DMS79 treated with DMSO at 0.1 percent for 48 hours (cell line): ENCODE results near the gene APBB2.

Experiments
- DNase-seq: peaks from one replicate; lab custom pipeline; 2025; lab: John Stamatoyannopoulos, UW

Gene APBB2

DNA sequence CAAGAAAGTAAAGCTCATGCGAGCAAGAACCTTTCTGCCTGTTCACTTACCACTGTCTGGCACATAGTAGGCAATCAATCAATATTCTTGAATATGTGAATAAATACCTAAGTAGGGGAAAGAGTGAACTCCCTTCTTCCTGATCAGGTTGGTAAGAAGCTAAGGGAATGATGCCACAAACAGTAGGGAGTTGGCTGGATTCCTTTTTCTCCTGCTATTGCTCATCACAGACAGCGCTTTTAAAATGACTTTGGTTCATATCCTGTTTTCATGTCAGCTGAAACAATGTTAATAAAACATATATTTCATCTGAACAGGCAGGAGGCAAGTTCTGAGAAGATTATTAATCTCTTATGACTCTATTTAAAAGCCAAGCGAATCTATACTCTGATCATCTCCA, 365.4 kb downstream of the APBB2 start:
- no peak for DNase-seq

DNA sequence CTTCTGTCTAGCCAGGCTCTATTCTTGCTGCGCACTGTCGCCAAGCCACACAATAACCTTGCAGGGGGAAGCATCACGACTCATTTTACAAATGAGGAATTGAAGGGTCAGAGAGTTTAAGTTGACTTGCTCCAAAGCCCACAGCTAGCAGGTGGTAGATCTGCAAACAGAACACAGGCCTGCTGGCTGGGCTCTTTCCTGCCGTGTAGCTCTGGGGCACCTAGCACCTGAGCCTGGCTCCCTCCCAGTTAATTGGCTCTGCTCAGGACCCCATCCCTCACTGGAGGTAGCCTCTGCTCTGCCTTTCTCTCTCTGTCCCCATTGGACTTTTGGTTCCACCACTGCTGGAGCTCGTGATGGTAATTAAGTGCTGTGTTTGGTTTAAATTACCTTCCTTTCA, 366.1 kb downstream of the APBB2 start:
- DNase-seq = no peak

DNA sequence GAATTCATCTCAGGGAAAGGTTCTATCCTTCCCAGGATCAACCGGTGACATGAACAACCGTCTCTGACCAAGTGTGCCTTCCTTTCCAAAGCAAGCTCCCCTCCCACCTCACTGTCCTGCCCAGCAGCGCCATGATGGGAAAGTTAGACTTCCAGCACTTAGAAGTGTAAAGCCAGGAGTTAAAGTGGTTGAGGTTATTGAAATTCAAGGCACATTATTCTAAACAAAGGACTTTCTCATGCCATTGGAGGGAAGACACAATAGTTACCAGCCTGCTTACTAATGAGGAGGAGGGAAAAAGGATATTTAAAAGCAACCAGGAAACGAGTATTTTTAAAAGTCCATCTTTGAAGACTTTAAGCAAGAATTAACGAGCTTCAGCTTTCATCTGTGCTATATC, 367.8 kb downstream of the APBB2 start:
- DNase-seq = no peak

DNA sequence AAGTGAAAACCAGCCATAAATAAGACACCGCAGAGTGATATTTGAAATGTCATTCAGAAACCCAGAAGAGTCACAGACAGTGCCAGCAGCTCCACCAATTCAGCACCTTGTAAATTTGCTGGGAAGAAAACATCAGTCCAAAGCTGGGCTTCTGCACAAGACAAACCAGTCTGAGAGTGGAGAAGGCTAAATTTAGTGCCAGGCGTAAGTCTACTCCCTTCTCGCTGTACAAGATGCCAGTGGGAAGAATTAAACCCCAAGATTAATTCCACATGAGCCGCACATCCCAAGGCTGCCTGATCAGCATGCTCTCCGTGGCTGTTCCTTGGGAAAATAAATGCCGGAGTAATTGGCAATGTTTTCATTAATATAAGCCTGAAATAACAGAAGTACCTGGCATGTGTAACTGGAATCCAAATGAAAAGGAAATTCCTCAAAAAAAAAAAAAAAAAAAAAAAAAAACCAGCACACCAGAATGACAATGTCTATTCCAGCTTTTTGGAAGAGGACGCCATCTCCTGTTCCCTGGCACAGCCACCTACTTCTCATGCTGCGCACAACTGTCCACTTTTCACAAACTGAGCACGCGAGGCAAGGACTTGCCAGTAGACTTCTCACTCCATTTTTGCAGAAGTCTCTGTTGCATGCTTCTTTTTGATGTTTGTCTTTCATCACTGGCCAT, 369.0 kb downstream of the APBB2 start:
- DNase-seq = no peak

DNA sequence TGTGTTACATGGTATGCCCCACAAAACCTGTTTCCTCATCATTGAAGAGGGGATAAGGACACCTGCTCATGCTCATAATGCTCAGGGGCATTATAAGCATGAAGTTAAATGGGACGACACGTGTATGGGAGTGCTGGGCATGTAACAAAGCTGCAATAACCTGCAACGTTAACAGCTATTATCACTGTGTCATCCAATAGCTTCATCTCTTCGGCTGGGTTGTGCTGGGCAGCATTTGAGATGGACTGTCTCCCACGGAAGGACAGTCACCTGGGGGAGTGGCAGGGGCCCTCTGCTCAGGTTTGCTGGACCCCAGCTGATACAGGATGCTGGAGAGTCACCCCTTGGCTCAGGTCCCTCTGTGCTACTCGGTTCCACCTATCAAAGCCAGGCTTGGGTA, 370.1 kb downstream of the APBB2 start:
- DNase-seq = no peak

DNA sequence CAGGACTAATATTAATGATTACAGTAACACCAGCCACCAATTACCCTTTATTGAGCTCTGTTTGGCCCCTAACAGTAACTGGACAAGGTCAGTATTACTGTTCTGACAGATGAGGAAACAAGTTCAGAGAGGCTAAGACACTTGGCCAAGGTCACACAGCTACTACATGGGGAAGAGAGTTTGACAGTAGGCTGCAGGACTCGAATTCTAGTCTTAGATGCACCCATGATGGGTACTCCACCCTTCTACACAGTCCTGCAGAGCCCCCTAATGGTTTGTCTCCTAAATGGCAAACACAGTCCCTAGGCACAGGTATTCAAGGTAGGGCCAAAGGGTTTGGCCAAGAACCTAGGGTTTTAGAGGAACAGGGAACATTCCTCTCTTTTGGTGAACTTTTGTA, 370.6 kb downstream of the APBB2 start:
- no peak for DNase-seq

DNA sequence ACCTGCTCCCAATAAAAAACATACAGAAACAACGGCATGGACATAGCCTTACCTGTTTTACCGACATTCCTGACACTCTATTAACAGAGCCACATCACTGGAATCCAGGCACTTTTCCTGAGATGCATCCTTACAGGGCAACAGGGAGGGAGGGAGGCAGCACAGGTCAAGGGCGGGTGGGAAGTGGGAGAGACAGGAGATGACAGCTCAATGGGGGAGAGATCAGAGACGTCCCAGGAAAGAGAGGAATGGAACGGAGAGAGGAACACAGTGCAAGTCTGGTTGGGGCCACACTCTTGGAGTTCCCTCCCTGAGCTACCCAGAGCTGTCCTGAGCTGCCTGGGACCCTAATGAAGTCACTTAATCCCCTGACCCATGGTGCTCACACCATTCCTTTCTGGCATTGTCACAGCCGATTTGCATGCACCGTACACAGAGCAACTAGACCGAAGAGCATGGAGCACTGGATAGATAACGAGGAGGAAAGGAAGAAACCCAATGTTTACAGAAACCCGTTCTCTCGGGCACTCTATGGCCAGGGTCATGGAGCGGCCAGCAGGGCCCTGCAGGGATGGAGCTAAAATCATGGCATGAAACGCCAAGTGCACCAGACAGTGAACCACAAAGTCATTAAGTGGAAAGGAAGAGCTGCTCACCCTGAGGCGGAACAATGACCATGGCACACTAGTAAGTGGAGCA, 371.5 kb downstream of the APBB2 start:
- peak; percentile 38 for DNase-seq

DNA sequence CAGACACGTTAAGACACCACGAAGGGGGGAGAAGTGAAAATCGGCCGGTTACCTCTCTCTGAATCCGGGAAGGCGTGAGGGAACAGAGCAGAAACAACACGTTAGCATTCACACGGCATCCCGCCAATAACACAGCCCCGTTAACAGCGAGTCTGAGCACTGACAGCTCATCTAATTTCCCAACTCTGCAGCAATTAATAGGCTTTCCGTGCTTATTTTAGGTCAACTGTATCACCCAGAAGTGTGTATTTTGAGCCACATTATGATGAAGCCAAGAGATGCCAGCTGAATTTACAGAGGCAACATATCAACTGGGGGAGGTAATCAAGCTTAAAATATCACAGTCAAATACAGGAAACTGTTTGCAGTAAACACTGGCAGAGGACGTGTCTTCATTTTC, 372.0 kb downstream of the APBB2 start:
- peak; percentile 4 for DNase-seq

DNA sequence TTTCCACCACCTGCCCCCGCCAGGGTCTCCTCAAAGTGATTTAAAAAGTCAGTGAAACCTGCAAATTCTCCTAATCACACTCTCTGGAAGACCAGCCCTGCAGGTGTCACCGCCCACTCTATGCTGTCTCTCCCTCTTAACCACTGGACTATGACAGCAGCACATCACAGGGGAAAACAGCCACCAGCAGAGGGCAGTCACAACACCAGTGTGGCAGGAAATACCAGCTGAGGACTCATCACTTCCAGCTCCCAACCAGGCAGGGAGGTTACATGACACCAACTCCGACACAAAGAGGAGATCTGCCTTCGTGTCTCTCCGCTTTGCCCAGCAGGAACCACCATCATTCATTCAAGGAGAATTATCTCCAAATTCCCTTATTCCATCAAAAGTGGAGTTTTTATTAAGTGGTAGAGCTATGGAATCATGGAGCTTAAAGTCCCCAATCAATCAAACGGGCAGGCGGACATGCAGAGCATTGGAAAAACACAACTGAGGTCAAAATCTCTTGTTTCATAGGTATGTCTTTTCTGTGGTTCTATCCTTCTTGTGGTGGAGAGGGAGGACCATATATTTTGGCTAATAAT, 373.3 kb downstream of the APBB2 start:
- no peak for DNase-seq

DNA sequence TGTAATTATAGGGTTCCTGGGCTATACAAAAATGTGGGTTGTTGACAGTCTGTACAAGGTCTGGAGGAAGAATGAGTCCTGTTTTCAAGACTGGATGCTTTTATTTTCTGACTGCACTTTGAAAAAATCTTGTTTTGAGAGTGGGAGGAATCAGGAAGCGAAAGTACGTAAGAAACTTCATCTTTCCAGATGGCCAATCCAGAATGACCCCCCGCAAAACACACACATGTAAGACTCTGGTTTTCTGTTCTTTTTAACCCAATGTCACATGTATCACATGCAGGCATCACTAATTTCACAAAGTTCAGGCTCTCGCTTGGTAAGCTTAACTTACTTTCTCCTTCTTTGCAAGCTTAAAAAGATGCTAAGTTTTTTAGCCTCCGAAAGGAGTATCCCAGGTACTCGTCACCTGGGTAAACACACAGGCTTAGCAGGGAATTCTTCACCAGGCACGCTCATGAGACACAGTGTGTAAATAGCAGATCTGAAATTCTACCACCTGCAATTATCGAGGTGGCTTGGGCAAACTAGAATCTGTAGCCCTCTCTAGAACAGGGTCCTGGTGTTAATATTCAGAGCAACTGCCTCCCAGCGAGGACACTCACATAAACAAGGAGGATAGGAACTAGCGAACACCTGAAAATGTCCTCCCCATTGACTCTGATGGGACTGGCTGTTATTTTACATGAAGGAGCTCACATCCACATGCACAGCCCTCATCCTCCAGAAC, 373.9 kb downstream of the APBB2 start:
- DNase-seq = no peak

DNA sequence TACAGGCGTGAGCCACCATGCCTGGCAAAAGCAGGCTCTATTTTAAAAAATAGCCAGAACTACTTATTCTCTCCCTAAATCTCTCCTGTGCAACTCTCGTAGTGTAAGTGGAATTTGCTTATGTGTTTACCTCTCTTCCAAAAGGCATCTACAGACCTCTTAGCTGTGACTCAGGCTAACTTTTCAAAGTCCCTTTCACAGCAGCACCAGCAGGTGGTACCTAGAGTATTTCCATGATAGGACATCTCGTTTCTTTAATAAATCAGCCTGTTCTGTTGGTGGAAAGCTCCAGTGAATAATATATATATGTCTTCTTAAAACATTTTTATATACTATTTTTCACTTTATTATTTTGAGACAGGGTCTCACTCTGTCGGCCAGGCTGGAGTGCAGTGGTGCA, 375.6 kb downstream of the APBB2 start:
- no peak for DNase-seq

DNA sequence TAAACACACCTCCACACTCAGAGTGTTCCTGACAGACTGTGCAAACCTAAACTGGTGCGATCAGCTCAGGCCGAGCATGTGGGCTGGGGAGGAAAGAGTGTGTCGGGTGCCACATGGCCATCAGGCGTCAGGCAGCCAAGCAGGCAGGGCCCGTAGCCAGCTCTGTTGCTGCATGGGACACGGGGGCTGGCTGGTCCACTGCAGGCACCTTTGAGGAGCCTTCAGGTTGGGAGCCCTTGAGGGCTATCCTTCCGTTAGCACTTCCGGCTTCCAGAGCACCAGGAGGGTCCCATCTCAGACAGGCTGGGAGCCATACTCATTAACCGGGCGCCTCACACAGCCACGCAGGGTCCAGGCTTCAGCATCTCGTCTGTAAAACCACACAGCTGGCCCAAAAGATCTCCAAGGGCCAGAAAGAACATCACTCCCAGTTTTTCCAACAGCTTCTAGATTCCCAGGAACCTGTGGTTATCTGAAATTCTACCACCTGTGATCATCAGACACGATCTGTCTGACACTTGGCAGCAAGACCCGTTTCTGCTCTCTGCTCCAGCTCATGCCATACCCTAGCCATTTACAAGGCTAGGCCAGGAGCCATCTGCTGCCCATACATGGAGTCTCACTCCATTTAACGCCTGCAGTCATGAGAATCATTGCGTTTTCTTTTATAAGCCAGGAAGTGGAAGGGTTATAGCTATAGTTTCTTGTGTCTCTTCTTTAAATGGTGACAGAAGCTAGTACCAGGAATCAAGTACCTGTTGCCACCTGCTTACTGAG, 377.1 kb downstream of the APBB2 start:
- DNase-seq = no peak

DNA sequence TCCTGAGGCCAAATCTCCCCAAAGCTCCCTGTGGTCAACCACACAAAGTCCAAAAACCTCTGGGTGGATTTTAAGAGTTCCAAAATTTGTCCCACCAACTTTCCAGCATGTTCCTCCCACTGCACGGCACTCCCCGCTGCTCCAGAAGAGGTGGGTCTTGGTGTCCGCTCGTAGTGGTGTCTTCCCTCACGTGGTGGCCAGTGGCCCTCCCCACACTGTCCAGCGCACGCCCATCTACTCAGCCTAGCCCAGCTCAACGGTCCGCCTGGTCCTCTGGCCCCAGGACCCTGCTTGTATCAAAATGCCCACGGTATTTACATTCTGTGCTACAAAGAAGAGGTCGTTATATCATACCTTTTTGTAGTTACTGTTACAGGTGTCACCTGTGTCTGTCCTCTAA, 381.1 kb downstream of the APBB2 start:
- DNase-seq = no peak

DNA sequence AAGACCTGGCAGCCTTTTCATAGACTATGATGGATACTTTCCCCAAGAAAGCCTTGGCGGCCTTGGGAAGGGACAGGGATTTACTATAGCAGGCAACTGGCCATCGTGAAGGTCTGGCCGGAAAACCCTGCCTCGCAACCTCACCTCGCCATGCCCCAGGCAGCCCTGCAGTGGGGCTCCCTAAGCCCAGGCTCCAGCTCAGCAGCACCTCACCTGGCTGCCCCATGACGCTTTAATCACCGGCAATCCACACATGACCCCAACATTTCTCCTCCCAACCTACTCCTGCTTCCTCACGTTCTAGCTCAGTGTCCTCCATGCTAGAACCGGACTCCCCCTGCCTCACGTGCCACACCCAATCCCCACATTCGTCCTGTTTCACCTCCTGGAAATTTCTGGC, 382.2 kb downstream of the APBB2 start:
- DNase-seq = no peak

DNA sequence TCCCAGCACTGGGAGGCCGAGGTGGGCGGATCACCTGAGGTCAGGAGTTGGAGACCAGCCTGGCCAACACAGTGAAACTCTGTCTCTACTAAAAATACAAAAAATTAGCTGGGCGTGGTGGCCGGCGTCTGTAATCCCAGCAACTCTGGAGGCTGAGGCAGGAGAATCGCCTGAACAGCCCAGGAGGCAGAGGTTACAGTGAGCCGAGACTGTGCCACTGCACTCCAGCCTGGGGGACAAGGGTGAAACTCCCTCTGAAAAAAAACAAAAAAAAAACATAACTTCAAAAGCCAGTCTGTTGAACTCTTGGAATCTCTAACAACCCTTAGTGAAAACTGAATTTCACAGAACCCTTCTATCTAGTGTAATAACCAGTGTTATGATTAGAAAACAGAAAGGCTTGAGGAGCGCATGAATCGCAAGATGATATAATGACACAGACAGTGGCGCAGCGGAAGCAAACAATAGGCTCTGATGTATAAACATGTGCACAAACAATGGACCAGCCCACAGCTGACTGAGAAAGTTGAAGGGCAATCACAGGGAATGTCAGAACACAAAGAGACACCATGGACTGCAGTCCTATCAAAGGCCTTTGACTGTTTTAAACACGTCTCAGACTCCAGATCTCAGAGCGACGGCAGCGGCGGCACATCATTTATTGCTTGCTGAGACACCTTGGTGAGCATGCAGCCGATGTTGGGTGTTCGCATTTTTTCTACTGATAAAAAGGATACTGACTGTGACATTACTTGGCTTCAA, 383.0 kb downstream of the APBB2 start:
- DNase-seq = no peak

DNA sequence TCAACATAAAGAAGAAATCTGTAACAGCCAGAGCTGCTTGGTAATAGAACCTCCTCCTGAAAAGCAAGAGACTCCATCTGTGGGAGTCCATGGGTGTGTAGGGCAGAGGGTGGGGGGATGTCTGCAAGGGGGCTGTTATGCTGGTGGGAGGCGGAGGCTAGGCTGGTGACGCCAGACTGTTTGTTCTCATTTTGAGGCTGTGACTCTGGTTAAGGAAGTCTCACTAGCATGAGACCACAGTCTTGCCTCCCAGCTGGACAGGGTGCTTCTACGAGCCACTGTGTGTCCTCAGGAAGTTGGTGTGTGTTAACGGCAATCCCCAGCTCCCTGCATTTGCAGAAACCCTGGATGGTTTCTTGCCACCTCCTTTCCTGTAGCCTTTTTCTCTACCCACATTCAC, 384.8 kb downstream of the APBB2 start:
- no peak for DNase-seq

DNA sequence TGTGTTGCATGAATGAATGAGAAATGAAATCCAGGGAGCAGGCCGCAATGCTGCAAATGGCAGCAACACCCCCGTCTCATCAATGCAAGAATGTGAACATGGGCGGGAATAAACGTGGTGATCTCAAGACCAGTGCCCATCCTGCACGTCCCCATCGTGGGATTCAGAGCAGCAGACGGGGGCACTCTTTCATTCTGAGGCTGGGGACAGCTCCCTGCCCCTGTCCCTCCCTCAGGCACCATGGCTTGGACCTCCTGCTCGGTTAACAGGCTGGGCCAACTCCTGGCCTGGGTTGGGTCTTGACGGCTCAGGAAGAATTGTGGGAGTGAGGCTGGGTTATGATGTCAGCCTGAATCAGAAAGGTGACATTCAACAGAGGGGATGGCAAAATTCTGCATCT, 385.7 kb downstream of the APBB2 start:
- DNase-seq = no peak

DNA sequence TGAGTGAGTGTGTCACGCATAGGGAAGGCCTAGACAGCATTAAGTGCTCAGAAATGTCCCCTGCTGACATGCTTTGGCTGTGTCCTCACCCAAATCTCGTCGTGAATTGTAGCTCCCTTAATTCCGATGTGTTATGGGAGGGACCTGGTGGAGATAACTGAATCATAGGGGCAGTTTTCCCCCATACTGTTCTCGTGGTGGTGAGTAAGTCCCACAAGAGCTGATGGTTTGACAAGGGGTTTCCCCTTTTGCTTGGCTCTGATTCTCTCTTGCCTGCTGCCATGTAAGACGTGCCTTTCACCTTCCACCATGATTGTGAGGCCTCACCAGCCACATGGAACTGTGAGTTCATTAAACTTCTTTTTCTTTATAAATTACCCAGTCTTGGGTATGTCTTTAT, 386.6 kb downstream of the APBB2 start:
- DNase-seq = no peak

DNA sequence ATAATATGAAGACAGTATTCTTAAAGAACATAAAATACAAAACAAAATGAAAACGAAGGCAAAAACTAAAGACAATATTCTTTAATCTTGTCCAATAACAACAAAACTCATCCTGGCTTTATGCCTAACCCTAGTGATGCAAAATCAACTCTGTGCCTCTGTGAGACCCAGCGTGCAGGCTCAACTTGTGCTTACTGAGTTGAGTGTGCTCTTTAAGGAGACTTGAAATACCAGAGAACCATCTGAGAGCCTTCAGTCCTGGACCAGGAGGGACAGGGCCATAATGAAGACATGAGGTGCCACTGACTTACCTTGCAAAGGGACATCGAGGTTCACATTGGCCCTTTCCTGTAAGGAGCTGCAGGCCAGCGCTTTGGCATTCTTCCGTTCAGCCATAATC, 387.5 kb downstream of the APBB2 start:
- no peak for DNase-seq

DNA sequence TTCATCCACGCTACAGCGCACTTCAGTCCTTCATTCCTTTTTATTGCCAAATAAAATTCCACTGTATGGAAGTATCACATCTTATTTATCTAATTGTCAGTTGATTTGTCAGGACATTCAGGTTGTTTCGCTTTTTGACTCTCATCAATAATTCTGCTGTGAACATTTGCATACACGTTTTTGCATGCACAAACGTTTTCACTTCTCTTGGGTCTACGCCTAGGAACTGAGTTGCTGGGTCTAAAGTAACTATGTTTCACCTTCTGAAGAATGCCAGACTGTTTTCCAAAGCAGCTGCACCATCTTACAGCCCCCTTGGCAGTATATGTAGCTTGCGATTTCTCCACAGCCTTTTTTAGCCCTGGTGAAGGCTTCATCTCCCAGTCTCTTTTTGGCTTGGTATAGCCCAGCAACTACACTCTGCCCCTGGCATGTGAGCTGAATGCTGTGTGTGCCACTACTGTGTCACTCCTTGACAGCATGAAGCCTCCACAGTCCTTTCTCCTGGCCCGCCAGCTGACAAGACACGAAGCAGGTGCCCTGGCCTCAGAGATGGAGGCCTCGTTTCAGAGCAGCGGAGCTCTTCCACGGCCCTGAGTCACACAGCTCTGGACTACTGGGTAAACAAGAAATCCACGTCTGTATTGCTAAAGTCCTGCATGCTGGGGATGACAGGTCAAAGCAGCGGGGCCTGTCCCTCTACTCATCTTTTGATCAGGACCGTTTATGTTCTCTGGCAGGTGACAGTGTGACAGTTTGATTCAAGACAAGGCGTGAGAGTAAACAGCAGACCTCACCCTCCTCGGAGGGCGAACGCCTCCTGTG, 389.1 kb downstream of the APBB2 start:
- DNase-seq = no peak
